Measurements from ENCODE around the gene CTNNA2. TPM values are rescaled to one million over a fixed set of nuclear protein-coding genes. Genes with fewer than 3 reads are reported as not detected.

Gene CTNNA2
- total RNA-seq, 1 donor from 2014 or later = 3.5 TPM

DNA sequence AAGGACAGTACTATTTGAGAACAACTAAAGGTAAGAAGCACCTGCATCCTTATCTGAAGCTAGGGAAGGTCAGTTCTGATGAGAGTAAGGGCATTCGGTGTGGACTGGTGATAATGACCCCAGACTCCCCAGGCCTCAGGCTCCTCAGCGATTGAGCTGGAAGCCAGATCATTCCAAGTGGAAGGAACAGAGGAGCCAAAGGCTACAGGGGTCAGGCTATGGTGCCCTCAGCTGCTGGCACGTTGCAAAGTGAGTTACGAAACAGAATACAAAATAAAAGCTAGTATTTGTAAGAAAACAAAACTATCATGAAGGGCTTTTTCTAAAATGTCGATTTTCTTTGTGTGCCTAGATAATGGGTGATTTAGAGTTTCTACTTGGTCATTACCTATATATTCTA lies 960.2 kb downstream of the CTNNA2 start:
- no peak for DNase-seq (ENCODE audit: low read depth)
- H3K36me3 ChIP-seq (ENCODE audit: control insufficient read depth, insufficient read depth, low read length) = no peaks in the 10 kb centered on the region

DNA sequence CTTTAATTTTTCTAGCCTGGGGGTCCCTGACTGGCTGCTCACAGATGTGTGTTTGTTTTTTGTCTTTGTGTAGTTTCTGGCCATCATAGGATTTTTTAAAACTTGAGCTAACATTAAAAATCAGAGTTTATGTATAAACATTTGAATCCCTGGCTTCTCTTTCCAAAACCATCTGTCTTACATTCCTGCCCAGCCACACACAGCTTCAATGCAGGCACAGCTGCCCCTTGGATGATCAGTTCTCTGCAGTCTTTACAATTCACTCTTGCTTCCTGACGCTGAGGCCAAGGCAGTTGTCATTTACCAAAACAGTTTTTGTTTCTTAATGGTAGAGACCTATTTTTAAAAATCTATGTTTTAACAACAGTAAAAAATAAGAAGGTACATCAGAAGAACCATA lies 960.9 kb downstream of the CTNNA2 start:
- TF ChIP-seq, protein P1, sequence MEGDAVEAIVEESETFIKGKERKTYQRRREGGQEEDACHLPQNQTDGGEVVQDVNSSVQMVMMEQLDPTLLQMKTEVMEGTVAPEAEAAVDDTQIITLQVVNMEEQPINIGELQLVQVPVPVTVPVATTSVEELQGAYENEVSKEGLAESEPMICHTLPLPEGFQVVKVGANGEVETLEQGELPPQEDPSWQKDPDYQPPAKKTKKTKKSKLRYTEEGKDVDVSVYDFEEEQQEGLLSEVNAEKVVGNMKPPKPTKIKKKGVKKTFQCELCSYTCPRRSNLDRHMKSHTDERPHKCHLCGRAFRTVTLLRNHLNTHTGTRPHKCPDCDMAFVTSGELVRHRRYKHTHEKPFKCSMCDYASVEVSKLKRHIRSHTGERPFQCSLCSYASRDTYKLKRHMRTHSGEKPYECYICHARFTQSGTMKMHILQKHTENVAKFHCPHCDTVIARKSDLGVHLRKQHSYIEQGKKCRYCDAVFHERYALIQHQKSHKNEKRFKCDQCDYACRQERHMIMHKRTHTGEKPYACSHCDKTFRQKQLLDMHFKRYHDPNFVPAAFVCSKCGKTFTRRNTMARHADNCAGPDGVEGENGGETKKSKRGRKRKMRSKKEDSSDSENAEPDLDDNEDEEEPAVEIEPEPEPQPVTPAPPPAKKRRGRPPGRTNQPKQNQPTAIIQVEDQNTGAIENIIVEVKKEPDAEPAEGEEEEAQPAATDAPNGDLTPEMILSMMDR (IDR thresholded peaks at IDR 0.05; ENCODE audit: insufficient read depth, low read length, poor library complexity, severe bottlenecking) = no peak
- DNase-seq (ENCODE audit: low read depth) = no peak
- Histone ChIP-seq H3K27me3 (ENCODE audit: control insufficient read depth, insufficient read depth, low read length) (no peaks in the 10 kb centered on the region), H3K36me3 (ENCODE audit: control insufficient read depth, insufficient read depth, low read length) (no peaks in the 10 kb centered on the region), H3K4me3 (ENCODE audit: low read depth, low read length) (no peak overlapping the region)

More for the DNA sequence above, 960.2 kb downstream of the CTNNA2 start:
- no peak overlapping the region for H3K4me3 ChIP-seq (ENCODE audit: low read depth, low read length)
- TF ChIP-seq, protein P1 (IDR thresholded peaks at IDR 0.05; ENCODE audit: insufficient read depth, low read length, poor library complexity, severe bottlenecking) = no peak
- no peaks in the 10 kb centered on the region for H3K27me3 ChIP-seq (ENCODE audit: control insufficient read depth, insufficient read depth, low read length)

DNA sequence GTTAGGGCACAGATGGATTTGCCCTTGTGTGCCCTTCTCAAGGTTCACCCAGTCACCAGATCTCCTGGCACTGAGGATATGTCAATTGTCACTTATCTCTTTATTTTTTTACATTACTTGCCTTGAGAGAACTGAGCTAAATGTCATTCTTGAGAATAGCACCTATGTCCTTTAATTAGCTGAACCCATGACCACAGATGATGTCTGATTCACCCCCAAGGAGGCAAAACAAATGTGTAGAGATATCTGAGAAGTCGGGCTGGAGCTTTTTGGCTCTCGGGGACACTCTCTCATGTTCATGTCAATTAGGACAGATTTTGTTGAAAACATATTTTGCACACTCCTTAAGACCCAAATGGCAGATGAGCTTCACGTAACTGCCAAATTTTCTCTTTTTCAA lies 963.1 kb downstream of the CTNNA2 start:
- Histone ChIP-seq H3K4me3 (ENCODE audit: low read depth, low read length) (no peak overlapping the region), H3K27me3 (ENCODE audit: control insufficient read depth, insufficient read depth, low read length) (no peaks in the 10 kb centered on the region), H3K36me3 (ENCODE audit: control insufficient read depth, insufficient read depth, low read length) (no peaks in the 10 kb centered on the region)
- TF ChIP-seq, protein P1 (IDR thresholded peaks at IDR 0.05; ENCODE audit: insufficient read depth, low read length, poor library complexity, severe bottlenecking) = no peak
- DNase-seq (ENCODE audit: low read depth) = no peak

DNA sequence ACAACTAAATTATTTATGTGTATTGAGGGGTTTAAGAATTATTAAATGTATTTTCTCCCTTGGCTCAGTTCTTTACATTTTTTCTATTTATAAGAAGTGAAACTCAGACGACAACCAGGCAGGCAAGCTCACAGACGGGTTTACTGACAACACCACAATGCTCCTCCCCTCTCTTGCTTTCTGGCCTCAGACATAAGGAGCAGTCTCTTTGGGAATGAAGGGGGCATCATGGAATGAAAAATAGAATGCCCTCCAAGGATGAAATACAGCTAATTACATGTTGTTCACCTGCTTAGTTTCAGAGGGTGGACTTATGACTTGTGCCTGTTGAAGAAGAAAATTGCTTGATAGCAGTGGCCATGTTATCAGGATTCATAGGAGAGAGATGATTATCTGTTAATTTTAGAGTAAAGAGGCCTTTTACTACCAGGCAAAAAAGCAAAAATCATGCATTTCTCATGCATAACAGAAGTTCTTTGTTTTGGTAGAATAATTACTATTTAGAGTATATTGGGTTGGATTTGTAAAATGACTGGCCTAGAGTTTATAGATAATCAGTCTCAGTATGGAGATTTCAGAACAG lies 963.8 kb downstream of the CTNNA2 start:
- TF ChIP-seq, protein P1 (IDR thresholded peaks at IDR 0.05; ENCODE audit: insufficient read depth, low read length, poor library complexity, severe bottlenecking) = no peak
- H3K4me3 ChIP-seq (ENCODE audit: low read depth, low read length) = no peak overlapping the region

DNA sequence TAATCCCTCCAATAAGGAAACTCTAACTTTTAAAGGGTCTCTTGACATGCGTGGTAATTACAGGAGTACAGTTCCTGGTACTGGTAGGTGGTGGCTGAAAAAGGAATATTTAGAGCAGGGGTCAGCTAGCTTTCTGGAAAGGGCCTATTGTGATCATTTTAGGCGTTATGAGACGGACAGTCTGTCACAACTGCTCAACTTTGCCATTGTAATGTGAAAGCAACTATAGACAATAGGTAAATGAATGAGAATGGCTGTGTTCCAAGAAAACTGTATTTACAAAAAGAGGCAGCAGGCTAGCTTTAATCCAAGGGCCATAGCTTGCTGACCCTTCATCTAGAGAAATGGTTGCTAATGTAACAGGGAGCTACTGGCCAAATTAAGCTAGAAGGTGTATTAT lies 969.4 kb downstream of the CTNNA2 start:
- TF ChIP-seq, protein P1 (IDR thresholded peaks at IDR 0.05; ENCODE audit: insufficient read depth, low read length, poor library complexity, severe bottlenecking) = no peak
- no peak overlapping the region for H3K4me3 ChIP-seq (ENCODE audit: low read depth, low read length)
- no peak for DNase-seq (ENCODE audit: low read depth)

More for the DNA sequence above, 963.8 kb downstream of the CTNNA2 start:
- H3K27me3 ChIP-seq (ENCODE audit: control insufficient read depth, insufficient read depth, low read length) = no peaks in the 10 kb centered on the region
- no peaks in the 10 kb centered on the region for H3K36me3 ChIP-seq (ENCODE audit: control insufficient read depth, insufficient read depth, low read length)
- DNase-seq (ENCODE audit: low read depth) = no peak

DNA sequence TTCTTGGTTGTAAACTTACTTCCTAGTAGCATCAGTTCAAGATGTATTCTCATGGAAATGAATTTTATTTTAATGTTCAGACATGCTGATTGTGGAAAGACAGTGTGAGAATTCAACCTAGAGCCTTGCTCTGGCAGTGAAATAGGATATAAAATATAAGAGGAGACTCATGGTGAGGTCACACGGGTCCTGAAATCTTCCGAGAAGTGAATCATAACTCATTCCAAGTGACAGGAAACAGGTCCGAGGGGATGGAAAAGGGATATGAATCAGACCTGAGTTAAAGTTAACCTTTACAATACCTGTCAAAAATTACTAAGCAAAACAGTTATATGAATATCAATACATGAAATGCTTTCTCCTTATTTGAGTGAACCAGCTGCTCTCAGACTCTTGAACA lies 976.9 kb downstream of the CTNNA2 start:
- TF ChIP-seq, protein P1 (IDR thresholded peaks at IDR 0.05; ENCODE audit: insufficient read depth, low read length, poor library complexity, severe bottlenecking) = no peak
- Histone ChIP-seq H3K4me3 (ENCODE audit: low read depth, low read length) (no peak overlapping the region), H3K27me3 (ENCODE audit: control insufficient read depth, insufficient read depth, low read length) (no peaks in the 10 kb centered on the region), H3K36me3 (ENCODE audit: control insufficient read depth, insufficient read depth, low read length) (no peaks in the 10 kb centered on the region)
- DNase-seq (ENCODE audit: low read depth) = peak; percentile 48

More for the DNA sequence above, 969.4 kb downstream of the CTNNA2 start:
- Histone ChIP-seq H3K27me3 (ENCODE audit: control insufficient read depth, insufficient read depth, low read length) (no peaks in the 10 kb centered on the region), H3K36me3 (ENCODE audit: control insufficient read depth, insufficient read depth, low read length) (no peaks in the 10 kb centered on the region)
